ENCODE data around the gene WDR70.

DNA sequence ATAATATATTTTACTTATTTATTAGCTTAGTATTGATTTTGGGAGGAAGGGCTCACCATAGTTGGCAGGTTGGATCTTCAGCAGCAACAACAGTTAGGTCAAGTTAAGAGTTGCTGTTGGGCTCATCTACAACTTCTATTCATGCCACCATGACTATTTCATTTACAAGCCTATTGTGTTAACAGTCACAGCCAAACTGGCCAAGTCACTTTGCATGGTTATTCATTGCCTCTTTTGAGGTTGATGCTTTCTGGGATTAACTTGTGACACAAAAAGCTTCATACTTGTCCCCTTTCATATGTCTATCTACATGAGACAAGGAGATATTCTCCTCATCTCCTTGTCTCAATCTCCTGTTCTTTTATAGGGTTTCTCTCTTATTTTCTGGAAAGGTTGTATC, 98.3 kb downstream of the WDR70 start:
- TF ChIP-seq, protein P1, sequence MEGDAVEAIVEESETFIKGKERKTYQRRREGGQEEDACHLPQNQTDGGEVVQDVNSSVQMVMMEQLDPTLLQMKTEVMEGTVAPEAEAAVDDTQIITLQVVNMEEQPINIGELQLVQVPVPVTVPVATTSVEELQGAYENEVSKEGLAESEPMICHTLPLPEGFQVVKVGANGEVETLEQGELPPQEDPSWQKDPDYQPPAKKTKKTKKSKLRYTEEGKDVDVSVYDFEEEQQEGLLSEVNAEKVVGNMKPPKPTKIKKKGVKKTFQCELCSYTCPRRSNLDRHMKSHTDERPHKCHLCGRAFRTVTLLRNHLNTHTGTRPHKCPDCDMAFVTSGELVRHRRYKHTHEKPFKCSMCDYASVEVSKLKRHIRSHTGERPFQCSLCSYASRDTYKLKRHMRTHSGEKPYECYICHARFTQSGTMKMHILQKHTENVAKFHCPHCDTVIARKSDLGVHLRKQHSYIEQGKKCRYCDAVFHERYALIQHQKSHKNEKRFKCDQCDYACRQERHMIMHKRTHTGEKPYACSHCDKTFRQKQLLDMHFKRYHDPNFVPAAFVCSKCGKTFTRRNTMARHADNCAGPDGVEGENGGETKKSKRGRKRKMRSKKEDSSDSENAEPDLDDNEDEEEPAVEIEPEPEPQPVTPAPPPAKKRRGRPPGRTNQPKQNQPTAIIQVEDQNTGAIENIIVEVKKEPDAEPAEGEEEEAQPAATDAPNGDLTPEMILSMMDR (IDR thresholded peaks at IDR 0.05; ENCODE audit: insufficient read depth, low read depth, low read length): no peak
- no peak for TF ChIP-seq EZH2 (IDR thresholded peaks at IDR 0.05; ENCODE audit: insufficient read depth, low read length)

All from astrocyte (in vitro differentiated cells and primary cell).